SK-N-SH (cell line): Measurements from ENCODE around the gene RAD21L1. TPM values are rescaled to one million over a fixed set of nuclear protein-coding genes. Genes with fewer than 3 reads are reported as not detected.

Source experiments
- CTCF ChIA-PET: fragments of 300-600, 350-600 bp; formaldehyde crosslinking; extraction: SDS; loops from one replicate; lab custom pipeline; 2021; lab: Yijun Ruan, JAX
- POLR2A ChIA-PET: fragments of 350-600 bp; sonication (Branson Sonifier 250); formaldehyde crosslinking; extraction: SDS; loops from one replicate; lab custom pipeline; 2020; ENCODE audit warnings: antibody characterized with exemption, inconsistent platforms; lab: Yijun Ruan, JAX
- DNase-seq: peaks from one replicate; pipeline ENCODE4 v3.0.0; 2012
- H2AFZ ChIP-seq: fragments of 200-600 bp; sonication (generic); 2 replicates; pipeline ENCODE4 v1.8.1; 2016; ENCODE audit warnings: antibody characterized with exemption, mild to moderate bottlenecking, low read depth
- H3F3A ChIP-seq: fragments of 200-600 bp; sonication (generic); replicated peaks from 2 replicates; pipeline ENCODE3; 2016; ENCODE audit warnings: antibody characterized with exemption, mild to moderate bottlenecking; ENCODE audit not compliant: insufficient read depth
- H3K27ac ChIP-seq, 2 experiments: fragments of 200-500 bp in 1 of 2; fragments of 200-600 bp in 1 of 2; sonication (Bioruptor generic) in 1 of 2; sonication (generic), shearing (Covaris generic) in 1 of 2; 2 replicates each; pipeline versions ENCODE4 v1.5.1 to v1.6.1; 2014 to 2016; ENCODE audit warnings: low read depth in 2 of 2, inconsistent platforms in 1 of 2, low read length in 1 of 2, mild to moderate bottlenecking in 1 of 2, mixed read lengths in 1 of 2
- H3K27me3 ChIP-seq: fragments of 200-600 bp; sonication (generic), shearing (Covaris generic); 2 replicates; pipeline ENCODE4 v1.6.1; 2016; ENCODE audit warnings: mixed run types; ENCODE audit not compliant: insufficient read depth
- H3K36me3 ChIP-seq, 2 experiments: fragments of 200-500 bp in 1 of 2; fragments of 200-600 bp in 1 of 2; sonication (Bioruptor generic) in 1 of 2; sonication (generic) in 1 of 2; replicated peaks in 1 of 2; 2 replicates each; pipeline versions ENCODE3 to v1.5.1; 2014 to 2016; ENCODE audit warnings: low read length in 1 of 2, mild to moderate bottlenecking in 1 of 2; ENCODE audit not compliant: insufficient read depth in 2 of 2, control insufficient read depth in 1 of 2
- H3K4me1 ChIP-seq, 2 experiments: fragments of 200-500 bp in 1 of 2; fragments of 200-600 bp in 1 of 2; sonication (Bioruptor generic) in 1 of 2; sonication (generic), shearing (Covaris generic) in 1 of 2; 2 replicates each; pipeline versions ENCODE4 v1.5.1 to v1.6.1; 2014 to 2016; ENCODE audit warnings: low read depth in 1 of 2, low read length in 1 of 2, mixed run types in 1 of 2; ENCODE audit not compliant: insufficient read depth in 2 of 2, control insufficient read depth in 1 of 2
- H3K4me2 ChIP-seq: fragments of 200-600 bp; sonication (generic), shearing (Covaris generic); 2 replicates; pipeline ENCODE4 v1.6.1; 2017; ENCODE audit warnings: mixed run types
- H3K4me3 ChIP-seq, 2 experiments: fragments of 200-500 bp in 1 of 2; fragments of 200-600 bp in 1 of 2; sonication (Bioruptor generic) in 1 of 2; sonication (generic), shearing (Covaris generic) in 1 of 2; 2 replicates each; pipeline versions ENCODE4 v1.5.1 to v1.8.1; 2014 to 2016; ENCODE audit warnings: low read depth in 2 of 2, inconsistent platforms in 1 of 2, low read length in 1 of 2, mild to moderate bottlenecking in 1 of 2, mixed read lengths in 1 of 2, moderate library complexity in 1 of 2
- H3K79me2 ChIP-seq: fragments of 200-600 bp; sonication (generic); 2 replicates; pipeline ENCODE4 v1.8.1; 2017; ENCODE audit warnings: mild to moderate bottlenecking; ENCODE audit not compliant: insufficient read depth
- H3K9ac ChIP-seq: fragments of 200-600 bp; sonication (generic); 2 replicates; pipeline ENCODE4 v1.6.1; 2017; ENCODE audit warnings: mixed run types
- H3K9me2 ChIP-seq: fragments of 200-600 bp; sonication (generic); 2 replicates; pipeline ENCODE4 v1.6.1; 2017; ENCODE audit warnings: mixed run types
- H3K9me3 ChIP-seq: fragments of 200-600 bp; sonication (generic); 2 replicates; pipeline ENCODE4 v1.6.1; 2017; ENCODE audit warnings: mixed run types, mild to moderate bottlenecking, moderate library complexity
- H4K20me1 ChIP-seq: fragments of 200-600 bp; sonication (generic); 2 replicates; pipeline ENCODE4 v1.6.1; 2017; ENCODE audit warnings: mild to moderate bottlenecking, mixed run types; ENCODE audit not compliant: insufficient read depth
- CHD2 ChIP-seq: fragments of 150-350 bp; IDR thresholded peaks from 2 replicates; pipeline ENCODE4 v1.6.1; 2018; ENCODE audit warnings: low read length; ENCODE audit not compliant: partially characterized antibody
- FOXJ3 ChIP-seq: sonication (generic); formaldehyde crosslinking; IDR thresholded peaks from 2 replicates; pipeline ENCODE4 v1.5.1; 2020; ENCODE audit warnings: mild to moderate bottlenecking, missing genetic modification reagents
- FOXM1 ChIP-seq: IDR thresholded peaks from 2 replicates; pipeline ENCODE4 v1.4.0; 2012; ENCODE audit warnings: low read depth, mild to moderate bottlenecking
- WGBS: methylation state at CpG from one replicate; pipeline ENCODE4 v1.1.6; 2017; ENCODE audit warnings: low lambda C conversion rate; 5-methylcytosine and 5-hydroxymethylcytosine counted together
- polyA plus RNA-seq, 3 experiments: library from polyadenylated mRNA; depleted of rRNA; stranded (reverse); fragments of >200 nt; gene quantifications; 2 replicates each; pipeline ENCODE4 v1.2.3, GENCODE V29; 2012
- TF ChIP-seq, protein P1 (sequence below): IDR thresholded peaks from 2 replicates; pipeline ENCODE4 v1.6.1; 2012; ENCODE audit warnings: mild to moderate bottlenecking, low read depth, low read length, moderate library complexity
- TF ChIP-seq, protein P2 (sequence below): fragments of 200-600 bp; sonication (generic); IDR thresholded peaks from 2 replicates; pipeline ENCODE4 v1.6.1; 2017; ENCODE audit warnings: antibody characterized with exemption, mild to moderate bottlenecking, moderate library complexity

RAD21L1 gene
- polyA plus RNA-seq, 1 of the 3 experiments (the other 2 are of a cell fraction), result 0.03 TPM

- Histone ChIP-seq H3K4me2 (no peak overlapping the region), H3K4me3 (no peak overlapping the region), H3K9me3 (no peaks in the 10 kb centered on the region), H3K9me2 (no peaks in the 10 kb centered on the region), H3K36me3 (no peaks in the 10 kb centered on the region), H3K79me2 (no peaks in the 10 kb centered on the region), H3K27me3 (no peaks in the 10 kb centered on the region; the same call in 1 of the 2 replicates), H3K27ac (no peak overlapping the region), H3K4me1 (no peaks in the 10 kb centered on the region), H3K9ac (no peak overlapping the region), H2AFZ (no peak overlapping the region), H4K20me1 (no peaks in the 10 kb centered on the region), H3F3A (no peaks in the 10 kb centered on the region)
- no peak for DNase-seq
- 62% methylated on average over 8 of the region's 8 CpGs for WGBS
- ChIA-PET POLR2A (no interaction called here), CTCF (interaction anchor here (1.1 to 3.7 kb wide), 3 partner anchors 19 to 97 kb away, joined by 3 to 11 read pairs (median 9); no protein-coding TSS in a partner anchor)
- TF ChIP-seq FOXJ3 (CRISPR knock-in tag), result no peak
- TF ChIP-seq, protein P1, sequence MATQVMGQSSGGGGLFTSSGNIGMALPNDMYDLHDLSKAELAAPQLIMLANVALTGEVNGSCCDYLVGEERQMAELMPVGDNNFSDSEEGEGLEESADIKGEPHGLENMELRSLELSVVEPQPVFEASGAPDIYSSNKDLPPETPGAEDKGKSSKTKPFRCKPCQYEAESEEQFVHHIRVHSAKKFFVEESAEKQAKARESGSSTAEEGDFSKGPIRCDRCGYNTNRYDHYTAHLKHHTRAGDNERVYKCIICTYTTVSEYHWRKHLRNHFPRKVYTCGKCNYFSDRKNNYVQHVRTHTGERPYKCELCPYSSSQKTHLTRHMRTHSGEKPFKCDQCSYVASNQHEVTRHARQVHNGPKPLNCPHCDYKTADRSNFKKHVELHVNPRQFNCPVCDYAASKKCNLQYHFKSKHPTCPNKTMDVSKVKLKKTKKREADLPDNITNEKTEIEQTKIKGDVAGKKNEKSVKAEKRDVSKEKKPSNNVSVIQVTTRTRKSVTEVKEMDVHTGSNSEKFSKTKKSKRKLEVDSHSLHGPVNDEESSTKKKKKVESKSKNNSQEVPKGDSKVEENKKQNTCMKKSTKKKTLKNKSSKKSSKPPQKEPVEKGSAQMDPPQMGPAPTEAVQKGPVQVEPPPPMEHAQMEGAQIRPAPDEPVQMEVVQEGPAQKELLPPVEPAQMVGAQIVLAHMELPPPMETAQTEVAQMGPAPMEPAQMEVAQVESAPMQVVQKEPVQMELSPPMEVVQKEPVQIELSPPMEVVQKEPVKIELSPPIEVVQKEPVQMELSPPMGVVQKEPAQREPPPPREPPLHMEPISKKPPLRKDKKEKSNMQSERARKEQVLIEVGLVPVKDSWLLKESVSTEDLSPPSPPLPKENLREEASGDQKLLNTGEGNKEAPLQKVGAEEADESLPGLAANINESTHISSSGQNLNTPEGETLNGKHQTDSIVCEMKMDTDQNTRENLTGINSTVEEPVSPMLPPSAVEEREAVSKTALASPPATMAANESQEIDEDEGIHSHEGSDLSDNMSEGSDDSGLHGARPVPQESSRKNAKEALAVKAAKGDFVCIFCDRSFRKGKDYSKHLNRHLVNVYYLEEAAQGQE, result no peak
Observed at GRCh38 chr20:1205802-1206201, 20.0 kb upstream of the RAD21L1 start.

- Histone ChIP-seq H3K27me3 (no peaks in the 10 kb centered on the region; the same call in 1 of the 2 replicates), H3K9ac (no peak overlapping the region), H3K4me2 (no peak overlapping the region), H3K79me2 (no peaks in the 10 kb centered on the region), H2AFZ (no peak overlapping the region), H3K4me1 (no peaks in the 10 kb centered on the region), H3K9me3 (no peaks in the 10 kb centered on the region), H3K36me3 (no peaks in the 10 kb centered on the region), H3K4me3 (no peak overlapping the region), H4K20me1 (no peaks in the 10 kb centered on the region), H3K9me2 (no peaks in the 10 kb centered on the region), H3K27ac (no peak overlapping the region)
- no peak for DNase-seq
- POLR2A ChIA-PET, result no interaction called here
- CTCF ChIA-PET, result interaction anchor here (0.6 to 3.7 kb wide), 4 partner anchors 19 to 391 kb away, joined by 3 to 11 read pairs (median 6); no protein-coding TSS in a partner anchor
- no peak for TF ChIP-seq FOXM1
- no peak for TF ChIP-seq CHD2
- TF ChIP-seq, protein P2, sequence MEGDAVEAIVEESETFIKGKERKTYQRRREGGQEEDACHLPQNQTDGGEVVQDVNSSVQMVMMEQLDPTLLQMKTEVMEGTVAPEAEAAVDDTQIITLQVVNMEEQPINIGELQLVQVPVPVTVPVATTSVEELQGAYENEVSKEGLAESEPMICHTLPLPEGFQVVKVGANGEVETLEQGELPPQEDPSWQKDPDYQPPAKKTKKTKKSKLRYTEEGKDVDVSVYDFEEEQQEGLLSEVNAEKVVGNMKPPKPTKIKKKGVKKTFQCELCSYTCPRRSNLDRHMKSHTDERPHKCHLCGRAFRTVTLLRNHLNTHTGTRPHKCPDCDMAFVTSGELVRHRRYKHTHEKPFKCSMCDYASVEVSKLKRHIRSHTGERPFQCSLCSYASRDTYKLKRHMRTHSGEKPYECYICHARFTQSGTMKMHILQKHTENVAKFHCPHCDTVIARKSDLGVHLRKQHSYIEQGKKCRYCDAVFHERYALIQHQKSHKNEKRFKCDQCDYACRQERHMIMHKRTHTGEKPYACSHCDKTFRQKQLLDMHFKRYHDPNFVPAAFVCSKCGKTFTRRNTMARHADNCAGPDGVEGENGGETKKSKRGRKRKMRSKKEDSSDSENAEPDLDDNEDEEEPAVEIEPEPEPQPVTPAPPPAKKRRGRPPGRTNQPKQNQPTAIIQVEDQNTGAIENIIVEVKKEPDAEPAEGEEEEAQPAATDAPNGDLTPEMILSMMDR, result no peak
- TF ChIP-seq, all 33 proteins: peak for 0
- no peaks in the 10 kb centered on the region for H3F3A ChIP-seq
- WGBS, result 64% methylated on average over 10 of the region's 19 CpGs
Observed at GRCh38 chr20:1206366-1207148, 19.3 kb upstream of the RAD21L1 start.
